OCI-LY1 (cell line): ENCODE data around the gene CABS1.

ENCODE experiments used
- CTCF ChIP-seq: fragments of 200-600 bp; sonication (generic), shearing (Covaris generic); IDR thresholded peaks from 2 replicates; pipeline ENCODE4 v1.5.1; 2017; ENCODE audit warnings: mild to moderate bottlenecking, antibody characterized with exemption, low read length, moderate library complexity, mixed read lengths
- EZH2 ChIP-seq: fragments of 200-600 bp; sonication (generic), shearing (Covaris generic); IDR thresholded peaks from 2 replicates; pipeline ENCODE4 v1.8.0; 2017; ENCODE audit warnings: borderline replicate concordance, mixed run types, mild to moderate bottlenecking, antibody characterized with exemption, low read length, moderate library complexity, mixed read lengths

GRCh38 chr4:70360460-70360859, 25.7 kb downstream of the CABS1 start, which contains the start of gene SMR3A:
- TF ChIP-seq CTCF (no peak), EZH2 (no peak)
